ENCODE measurements around the gene ZPBP.
"Not testable (repeated sequence)": the region's sequence is repeated elsewhere in the genome, so short reads cannot be mapped to it uniquely, and the experiment has no call there.

ZPBP gene

DNA sequence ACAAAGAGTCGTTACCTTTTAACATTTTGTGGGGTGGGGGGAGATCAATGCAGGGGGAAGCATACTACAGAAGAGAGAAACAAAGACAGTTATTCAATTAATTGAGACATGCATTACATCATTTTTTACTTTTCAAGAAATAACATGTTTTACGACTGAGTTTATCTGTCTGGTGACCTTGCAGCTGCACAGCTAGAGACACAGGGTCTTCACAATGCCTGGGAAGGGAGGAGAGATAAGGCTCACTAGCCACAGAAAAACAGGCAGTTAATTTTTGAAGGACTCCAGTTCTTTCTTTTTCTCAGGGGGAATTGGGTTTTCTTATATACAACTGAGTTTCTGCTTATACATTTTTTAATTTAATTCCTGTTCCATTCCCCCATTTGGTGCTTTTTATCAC lies 30.1 kb downstream of the ZPBP start:
- in situ Hi-C loops (cut with MboI; ENCODE audit: low sequenced_read_pairs, unreplicated experiment), result no loop called here
- DNase-seq (ENCODE audit: low spot score), result no peak
- TF ChIP-seq, protein P1, sequence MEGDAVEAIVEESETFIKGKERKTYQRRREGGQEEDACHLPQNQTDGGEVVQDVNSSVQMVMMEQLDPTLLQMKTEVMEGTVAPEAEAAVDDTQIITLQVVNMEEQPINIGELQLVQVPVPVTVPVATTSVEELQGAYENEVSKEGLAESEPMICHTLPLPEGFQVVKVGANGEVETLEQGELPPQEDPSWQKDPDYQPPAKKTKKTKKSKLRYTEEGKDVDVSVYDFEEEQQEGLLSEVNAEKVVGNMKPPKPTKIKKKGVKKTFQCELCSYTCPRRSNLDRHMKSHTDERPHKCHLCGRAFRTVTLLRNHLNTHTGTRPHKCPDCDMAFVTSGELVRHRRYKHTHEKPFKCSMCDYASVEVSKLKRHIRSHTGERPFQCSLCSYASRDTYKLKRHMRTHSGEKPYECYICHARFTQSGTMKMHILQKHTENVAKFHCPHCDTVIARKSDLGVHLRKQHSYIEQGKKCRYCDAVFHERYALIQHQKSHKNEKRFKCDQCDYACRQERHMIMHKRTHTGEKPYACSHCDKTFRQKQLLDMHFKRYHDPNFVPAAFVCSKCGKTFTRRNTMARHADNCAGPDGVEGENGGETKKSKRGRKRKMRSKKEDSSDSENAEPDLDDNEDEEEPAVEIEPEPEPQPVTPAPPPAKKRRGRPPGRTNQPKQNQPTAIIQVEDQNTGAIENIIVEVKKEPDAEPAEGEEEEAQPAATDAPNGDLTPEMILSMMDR (IDR thresholded peaks at IDR 0.05; ENCODE audit: borderline replicate concordance, control extremely low read depth, extremely low read depth, insufficient read depth, missing control alignments), result no peak

DNA sequence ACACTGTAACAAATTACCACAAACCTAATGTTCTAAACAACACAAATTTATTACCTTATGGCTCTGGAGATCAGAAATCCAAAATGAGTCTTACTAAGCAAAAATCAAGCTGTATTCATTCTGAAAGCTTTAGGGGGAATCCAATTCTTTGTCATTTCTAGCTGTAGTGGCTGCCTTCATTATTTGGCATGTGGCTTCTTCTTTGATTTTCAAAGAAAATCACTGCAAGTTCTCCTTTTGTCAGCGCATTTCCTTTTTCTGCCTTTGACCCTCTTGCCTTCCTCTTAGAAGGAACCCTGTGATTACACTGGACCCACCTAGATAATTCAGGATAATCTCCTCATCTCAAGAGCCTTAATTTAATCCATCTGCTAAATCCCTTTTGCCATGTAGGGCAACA lies 36.9 kb downstream of the ZPBP start:
- in situ Hi-C loops (cut with MboI; ENCODE audit: low sequenced_read_pairs, unreplicated experiment), result no loop called here
- no peak for DNase-seq (ENCODE audit: low spot score)
- TF ChIP-seq, protein P1 (IDR thresholded peaks at IDR 0.05; ENCODE audit: borderline replicate concordance, control extremely low read depth, extremely low read depth, insufficient read depth, missing control alignments), result no peak

DNA sequence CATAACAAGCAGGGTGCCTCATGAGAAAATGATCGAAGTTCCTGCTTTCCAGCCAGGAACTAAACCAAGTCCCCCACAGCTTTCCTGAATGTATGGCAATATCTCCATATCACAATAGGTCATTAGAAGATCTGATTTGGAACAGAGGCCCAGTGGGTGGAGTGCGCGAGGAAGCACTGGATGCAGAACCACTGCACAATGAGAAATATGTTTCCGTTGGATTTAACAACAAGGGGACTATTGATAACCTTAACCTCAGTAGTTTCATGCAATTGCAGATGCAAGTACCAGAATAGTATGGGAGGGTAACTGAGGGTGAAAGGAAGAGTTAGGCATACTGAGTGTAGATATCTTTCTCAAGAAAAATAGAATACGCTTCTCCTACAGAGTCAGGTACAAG lies 45.3 kb downstream of the ZPBP start:
- TF ChIP-seq, protein P1 (IDR thresholded peaks at IDR 0.05; ENCODE audit: borderline replicate concordance, control extremely low read depth, extremely low read depth, insufficient read depth, missing control alignments), result no peak
- in situ Hi-C loops (cut with MboI; ENCODE audit: low sequenced_read_pairs, unreplicated experiment), result no loop called here
- DNase-seq (ENCODE audit: low spot score), result no peak

DNA sequence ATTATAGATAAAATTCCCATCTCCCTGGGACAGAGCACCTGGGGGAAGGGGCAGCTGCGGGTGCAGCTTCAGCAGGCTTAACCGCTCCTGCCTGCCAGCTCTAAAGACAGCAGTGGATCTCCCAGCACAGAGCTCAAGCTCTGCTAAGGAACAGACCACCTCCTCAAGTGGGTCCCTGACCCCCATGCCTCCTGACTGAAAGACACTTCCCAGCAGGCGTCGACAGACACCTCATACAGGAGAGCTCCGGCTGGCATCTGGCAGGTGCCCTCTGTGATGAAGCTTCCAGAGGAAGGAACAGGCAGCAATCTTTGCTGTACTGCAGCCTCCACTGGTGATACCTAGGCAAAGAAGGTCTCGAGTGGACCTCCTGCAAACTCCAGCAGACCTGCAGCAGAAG lies 51.9 kb downstream of the ZPBP start:
- DNase-seq (ENCODE audit: low spot score); in situ Hi-C loops (cut with MboI; ENCODE audit: low sequenced_read_pairs, unreplicated experiment): not testable (repeated sequence)

DNA sequence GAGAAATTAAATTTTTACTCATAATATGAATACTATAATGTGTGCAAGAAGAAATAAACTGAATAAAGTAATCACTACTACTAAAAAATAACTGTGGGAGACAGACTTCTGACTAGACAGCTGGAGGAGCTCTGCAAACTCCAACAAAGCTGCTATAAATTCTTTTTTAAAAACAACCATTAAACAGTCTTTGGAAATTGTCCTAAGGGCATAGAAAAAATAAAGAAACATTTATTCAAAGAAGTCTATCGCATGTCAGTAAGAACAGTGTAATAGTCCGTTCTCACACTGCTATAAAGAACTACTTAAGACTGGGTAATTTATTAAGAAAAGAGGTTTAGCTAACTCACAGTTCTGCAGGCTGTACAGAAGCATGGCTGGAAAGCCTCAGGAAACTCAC lies 56.0 kb downstream of the ZPBP start:
- no peak for DNase-seq (ENCODE audit: low spot score)
- in situ Hi-C loops (cut with MboI; ENCODE audit: low sequenced_read_pairs, unreplicated experiment), result no loop called here
- TF ChIP-seq, protein P1 (IDR thresholded peaks at IDR 0.05; ENCODE audit: borderline replicate concordance, control extremely low read depth, extremely low read depth, insufficient read depth, missing control alignments), result no peak

DNA sequence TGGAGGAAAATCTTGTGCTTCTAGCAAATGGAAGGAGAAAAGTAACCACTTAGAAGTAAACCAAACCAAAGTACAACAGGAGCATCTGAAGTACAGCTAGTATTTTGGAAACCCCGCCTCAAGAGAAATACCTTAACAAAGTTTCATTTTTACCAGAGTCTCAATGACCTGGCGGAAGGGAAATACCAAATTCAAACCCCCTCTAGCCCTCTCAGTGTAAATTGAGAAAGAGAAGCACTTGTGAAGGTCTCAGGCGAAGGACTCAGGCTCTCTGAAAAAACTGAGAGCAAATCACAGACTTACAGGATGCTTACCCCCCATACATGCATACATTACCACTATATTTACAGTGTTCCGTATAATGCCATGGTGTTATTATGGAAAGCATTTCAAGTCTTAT lies 70.1 kb downstream of the ZPBP start:
- TF ChIP-seq, protein P1 (IDR thresholded peaks at IDR 0.05; ENCODE audit: borderline replicate concordance, control extremely low read depth, extremely low read depth, insufficient read depth, missing control alignments), result no peak
- in situ Hi-C loops (cut with MboI; ENCODE audit: low sequenced_read_pairs, unreplicated experiment), result no loop called here
- DNase-seq (ENCODE audit: low spot score), result no peak

DNA sequence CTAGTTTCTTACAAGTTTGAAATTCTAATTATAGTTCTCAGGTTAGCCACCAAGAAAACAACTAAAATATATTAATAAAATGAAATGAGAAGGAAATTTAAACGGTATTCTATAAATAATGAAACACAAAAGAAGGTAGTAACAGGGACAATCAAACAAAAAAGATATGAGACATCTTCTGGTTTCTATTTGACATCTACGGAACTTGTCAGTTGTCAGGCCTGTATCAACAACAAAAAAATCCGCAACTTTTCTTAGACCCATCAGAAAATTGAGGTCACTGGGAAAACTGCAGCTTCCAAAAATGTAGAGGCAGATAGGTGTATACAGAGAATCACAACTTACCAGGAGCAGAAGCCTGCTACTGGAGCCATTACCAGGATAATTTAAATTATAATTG lies 70.6 kb downstream of the ZPBP start:
- in situ Hi-C loops (cut with MboI; ENCODE audit: low sequenced_read_pairs, unreplicated experiment), result no loop called here
- TF ChIP-seq, protein P1 (IDR thresholded peaks at IDR 0.05; ENCODE audit: borderline replicate concordance, control extremely low read depth, extremely low read depth, insufficient read depth, missing control alignments), result no peak
- DNase-seq (ENCODE audit: low spot score), result no peak

All from GM13976 (cell line).